GM19452 (cell line): ENCODE measurements around the gene PDHB.
"Not testable (repeated sequence)": the region's sequence is repeated elsewhere in the genome, so short reads cannot be mapped to it uniquely, and the experiment has no call there.

Experiments used
- ATAC-seq: cut with Tn5 transposase; IDR thresholded peaks from one replicate; pipeline ENCODE4 v1.9.1; 2021; ENCODE audit not compliant: unreplicated experiment

PDHB gene

DNA sequence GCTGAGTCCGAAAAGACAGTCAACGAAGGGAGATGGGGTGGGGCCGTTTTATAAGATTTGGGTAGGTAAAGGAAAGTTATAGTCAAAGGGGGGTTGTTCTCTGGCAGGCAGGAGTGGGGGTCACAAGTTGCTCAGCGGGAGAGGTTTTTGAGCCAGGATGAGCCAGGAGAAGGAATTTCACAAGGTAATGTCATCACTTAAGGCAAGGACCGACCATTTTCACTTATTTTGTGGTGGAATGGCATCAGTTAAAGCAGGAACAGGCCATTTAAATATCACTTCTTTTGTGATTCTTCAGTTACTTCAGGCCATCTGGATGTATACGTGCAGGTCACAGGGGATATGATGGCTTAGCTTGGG lies 7.3 kb upstream of the PDHB start:
- not testable (repeated sequence) for ATAC-seq

GRCh38 chr3:58437276-58437675 lies 3.6 kb upstream of the PDHB start:
- ATAC-seq: not testable (repeated sequence)

- ATAC-seq: no peak
These were observed 1.4 kb upstream of the PDHB start for GRCh38 chr3:58434990-58435389.

GRCh38 chr3:58434511-58434910 lies 879 bp upstream of the PDHB start:
- ATAC-seq: no peak

DNA sequence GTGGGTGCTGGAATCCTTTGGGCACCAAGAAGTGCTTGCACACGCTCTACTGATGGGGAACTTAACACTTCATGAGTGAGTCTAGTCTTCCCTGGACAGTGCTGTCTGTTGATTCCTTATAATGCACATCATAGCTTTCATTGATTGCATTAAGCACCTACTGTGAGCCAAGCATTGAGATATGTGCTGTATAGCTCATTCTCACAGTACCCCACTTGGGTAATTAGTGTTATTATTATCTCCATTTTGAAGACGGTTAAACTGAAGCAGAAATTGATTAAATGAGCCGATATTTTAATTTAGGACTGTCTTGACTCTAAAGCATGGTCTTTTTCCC lies 504 bp upstream of the PDHB start:
- ATAC-seq: no peak

GRCh38 chr3:58432905-58433304 lies 727 bp downstream of the PDHB start:
- no peak for ATAC-seq

DNA sequence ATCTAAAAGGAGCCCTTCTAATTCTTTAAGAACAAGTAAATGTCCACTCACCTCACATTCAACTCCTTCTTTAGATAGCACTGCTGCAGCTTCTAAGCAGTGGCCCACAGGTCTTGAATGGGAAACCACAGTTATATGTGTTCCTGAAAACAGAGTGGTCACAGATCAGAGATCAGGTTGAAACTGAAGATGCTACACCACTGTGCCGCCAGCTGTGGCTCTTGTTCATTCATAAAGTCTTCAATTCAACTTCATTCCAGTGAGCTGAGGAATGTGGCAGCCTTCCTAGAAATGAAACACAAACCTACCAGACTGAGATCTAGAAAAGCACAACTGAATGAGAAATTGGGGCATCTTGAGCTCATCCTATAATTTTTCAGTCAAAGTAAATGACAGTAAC lies 4.0 kb downstream of the PDHB start:
- peak; percentile 34 for ATAC-seq

DNA sequence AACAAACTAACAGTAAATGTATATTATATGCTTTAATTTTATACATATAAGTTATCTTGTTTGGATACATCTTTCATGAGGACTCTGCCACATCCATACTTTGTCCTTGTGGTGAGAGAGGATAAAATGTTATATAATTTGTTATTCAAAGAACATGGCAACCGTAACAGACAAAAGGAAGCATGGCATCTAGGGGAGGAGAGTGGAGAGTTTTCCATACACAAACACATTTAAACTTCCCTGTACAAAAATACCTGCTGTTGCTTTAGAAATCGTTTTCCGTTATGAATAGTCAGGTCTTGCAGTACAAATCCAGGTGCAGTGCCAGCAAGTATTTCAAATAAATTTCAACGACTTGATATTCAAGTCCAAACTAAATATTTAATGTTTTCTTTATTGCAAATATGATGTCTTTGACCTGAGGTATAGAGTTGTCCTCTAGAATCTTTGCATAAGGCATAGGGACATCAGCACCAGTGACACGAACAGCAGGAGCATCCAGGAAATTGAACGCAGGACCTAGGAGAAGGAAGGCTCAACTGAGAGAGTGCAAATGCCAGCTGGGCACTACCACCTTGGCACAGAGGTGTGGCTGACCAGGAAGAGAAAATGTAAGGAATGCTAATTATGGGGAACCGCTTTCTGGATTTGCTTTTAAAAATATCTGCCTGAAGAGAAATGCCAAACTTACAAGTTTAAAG lies 5.8 kb downstream of the PDHB start:
- no peak for ATAC-seq

GRCh38 chr3:58425782-58426181 lies 7.8 kb downstream of the PDHB start:
- ATAC-seq: no peak

GRCh38 chr3:58424613-58425012 lies 9.0 kb downstream of the PDHB start:
- no peak for ATAC-seq

DNA sequence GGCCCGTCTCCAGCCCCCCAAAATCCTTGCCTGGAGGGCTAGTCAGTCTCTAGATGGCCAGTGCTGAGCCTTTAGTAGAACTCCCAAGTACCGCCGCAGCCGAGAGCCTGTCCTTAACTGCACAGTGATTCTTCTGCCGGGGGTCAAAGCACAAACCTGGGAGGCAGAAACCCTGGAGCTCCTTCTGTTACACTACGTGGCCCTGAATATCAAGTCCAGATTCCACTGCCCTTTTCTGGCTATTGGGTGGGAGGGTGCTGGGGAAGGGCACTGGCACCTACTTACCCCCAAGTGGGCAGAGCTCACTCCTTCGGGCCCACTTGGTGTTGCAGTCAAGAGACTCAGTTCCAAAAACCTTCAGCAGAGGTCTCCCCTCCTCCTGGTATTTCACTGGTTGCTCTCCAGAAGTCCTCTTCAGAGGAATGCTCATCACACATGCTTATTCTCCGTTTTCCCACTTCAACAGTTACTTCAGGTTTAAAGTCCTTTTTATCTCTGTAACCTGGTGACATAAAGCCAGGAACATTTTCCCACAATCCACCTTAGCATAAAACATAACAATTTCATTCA lies 10.8 kb downstream of the PDHB start:
- no peak for ATAC-seq

GRCh38 chr3:58421004-58421403 lies 12.6 kb downstream of the PDHB start:
- ATAC-seq: no peak

GRCh38 chr3:58419780-58420507 lies 13.7 kb downstream of the PDHB start:
- ATAC-seq: peak; percentile 61

DNA sequence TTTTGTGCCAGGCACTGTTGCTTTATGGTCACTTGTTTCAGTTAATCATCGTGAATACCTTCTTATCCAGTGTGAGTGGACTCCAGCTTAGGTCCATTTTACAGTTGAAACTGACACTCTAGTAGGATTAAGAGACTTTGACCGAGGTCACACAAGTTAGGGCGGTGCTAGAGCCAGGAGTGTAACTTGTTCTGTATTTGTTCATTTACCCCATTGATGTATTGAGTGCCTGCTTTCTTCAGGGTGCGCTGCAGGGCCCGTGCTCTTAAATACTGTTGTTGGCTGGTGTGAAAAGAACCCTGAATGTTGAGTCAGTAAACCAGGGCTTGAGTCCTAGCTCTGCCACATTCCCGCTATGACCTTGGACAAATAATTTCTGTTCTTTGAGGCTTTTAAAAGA lies 15.4 kb downstream of the PDHB start:
- ATAC-seq: no peak

- ATAC-seq: no peak
These were observed 16.6 kb downstream of the PDHB start for GRCh38 chr3:58417075-58417474.

GRCh38 chr3:58416191-58416590 lies 17.4 kb downstream of the PDHB start:
- no peak for ATAC-seq

GRCh38 chr3:58414538-58415197 lies 19.0 kb downstream of the PDHB start:
- ATAC-seq: no peak

DNA sequence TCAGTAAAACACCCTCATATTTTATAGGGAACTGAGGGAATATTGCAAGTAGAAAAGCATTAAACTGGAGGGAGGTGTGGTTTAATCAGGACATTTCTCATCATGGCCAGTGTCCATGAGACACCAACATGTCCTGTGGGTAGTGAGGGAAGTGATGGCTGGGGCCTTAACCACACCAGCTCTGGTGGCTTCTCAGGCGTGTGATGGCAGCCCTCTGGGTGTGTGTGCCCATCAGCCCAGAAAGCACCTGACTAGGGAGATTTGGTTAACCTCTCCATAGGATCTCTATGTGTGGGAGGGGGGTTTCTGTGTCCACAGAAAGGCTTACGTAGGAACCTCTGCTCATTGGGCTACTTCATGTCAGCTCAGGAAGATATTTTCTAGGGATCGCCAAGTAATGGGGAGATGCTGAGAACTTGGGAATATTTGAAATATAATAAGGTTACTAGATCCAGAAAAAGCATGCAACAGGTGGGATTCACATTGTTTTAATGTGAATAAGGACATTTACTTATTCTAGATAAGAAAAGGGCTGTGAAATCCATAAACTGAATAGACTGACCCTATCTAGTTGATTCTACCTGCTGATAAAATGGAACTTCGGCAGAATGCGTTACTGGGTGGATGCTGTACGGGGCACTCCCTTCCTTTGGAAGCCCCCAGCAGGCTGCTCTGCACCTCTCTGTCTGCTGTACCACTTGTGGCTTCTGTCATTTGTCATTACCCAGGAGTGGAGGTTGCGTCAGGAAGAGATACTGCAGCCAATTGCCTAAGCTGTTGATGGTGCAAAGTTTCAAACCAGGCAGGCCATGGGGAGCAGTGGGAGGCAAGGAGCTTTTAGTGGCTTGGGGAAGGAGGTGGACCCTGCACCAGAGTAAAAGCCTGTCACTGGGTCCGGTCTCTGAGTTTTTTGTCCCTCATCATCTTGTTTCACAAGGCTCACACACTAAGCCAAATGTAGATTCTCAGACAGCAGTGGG lies 21.5 kb downstream of the PDHB start:
- ATAC-seq: no peak

GRCh38 chr3:58411036-58411435 lies 22.6 kb downstream of the PDHB start:
- no peak for ATAC-seq

DNA sequence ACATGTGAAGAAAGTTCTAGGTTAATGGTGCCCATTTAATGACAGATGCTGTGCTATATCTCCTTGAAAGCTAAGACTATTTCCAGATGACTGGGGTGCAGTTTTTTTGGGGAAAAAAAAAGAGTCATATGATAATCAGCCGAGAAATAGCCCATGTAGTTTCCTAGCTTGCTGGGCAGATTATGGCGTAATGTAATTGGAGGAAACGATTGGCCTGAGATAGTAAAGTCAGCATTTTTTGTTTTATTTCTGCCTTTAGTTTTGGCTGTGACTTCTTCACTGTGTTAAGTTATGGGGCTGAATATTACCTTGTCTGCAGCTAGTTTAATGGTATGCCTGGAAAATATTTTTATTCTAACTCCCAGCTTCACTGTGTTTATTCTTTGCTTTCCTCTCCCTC lies 24.0 kb downstream of the PDHB start:
- no peak for ATAC-seq

DNA sequence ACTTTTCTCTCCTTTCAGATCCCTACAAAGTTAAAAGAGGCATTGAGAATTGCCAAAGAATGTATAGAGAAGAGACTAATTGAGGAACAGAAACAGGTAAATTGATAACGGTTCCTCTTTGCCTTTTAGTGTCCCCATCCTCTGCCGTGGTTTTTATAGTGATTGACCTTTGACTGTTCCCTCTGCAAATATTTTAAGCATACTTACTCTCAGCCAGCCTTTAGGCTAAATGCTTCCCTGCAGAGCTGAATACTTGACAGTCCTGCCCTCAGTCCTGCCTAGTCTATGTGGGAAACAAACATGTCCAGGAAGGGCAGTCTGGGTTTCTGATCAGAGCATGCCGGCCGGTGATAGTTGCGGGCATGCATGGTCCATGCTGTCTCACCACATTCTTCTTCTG lies 24.7 kb downstream of the PDHB start:
- ATAC-seq: no peak
